GM12864 (cell line): Measurements from ENCODE around the gene RASSF8.

Source experiments
- DNase-seq: peaks from one replicate; pipeline ENCODE4 v3.0.0-alpha.2; 2011; ENCODE audit warnings: low read depth
- H3K4me3 ChIP-seq: 2 replicates; pipeline ENCODE4 v1.5.1; 2011; ENCODE audit warnings: mild to moderate bottlenecking, low read depth, low read length, control low read depth
- CTCF ChIP-seq: IDR thresholded peaks from 2 replicates; pipeline ENCODE4 v1.5.1; 2011; ENCODE audit warnings: low read depth, mild to moderate bottlenecking, moderate library complexity, low read length, control low read depth, inconsistent platforms; ENCODE audit errors: missing control alignments

RASSF8 gene

GRCh38 chr12:26122061-26122680, 163.7 kb downstream of the RASSF8 start:
- peak overlapping the region; percentile 62 for H3K4me3 ChIP-seq
- DNase-seq, result no peak
- no peak for TF ChIP-seq CTCF

- no peak for DNase-seq
- peak; percentile 38 for TF ChIP-seq CTCF
- peak overlapping the region; percentile 62 for H3K4me3 ChIP-seq
Observed at GRCh38 chr12:26122681-26123481, 164.4 kb downstream of the RASSF8 start.

GRCh38 chr12:26123482-26123980, 165.0 kb downstream of the RASSF8 start:
- H3K4me3 ChIP-seq, result peak overlapping the region; percentile 62
- no peak for DNase-seq
- TF ChIP-seq CTCF, result no peak

GRCh38 chr12:26124446-26125399, 166.2 kb downstream of the RASSF8 start, which contains the start of gene BHLHE41:
Gene BHLHE41 (minus strand): TSS chr12:26125037. CDS start chr12:26124779, 258 bp downstream.
- DNase-seq, result no peak
- H3K4me3 ChIP-seq, result peak within 1 kb of the TSS; percentile 58

GRCh38 chr12:26125400-26126339, 167.2 kb downstream of the RASSF8 start:
- peak overlapping the region; percentile 58 for H3K4me3 ChIP-seq
- DNase-seq, result no peak
- no peak for TF ChIP-seq CTCF

More at GRCh38 chr12:26124446-26125399, 166.2 kb downstream of the RASSF8 start, which contains the start of gene BHLHE41:
- no peak for TF ChIP-seq CTCF
